SH-SY5Y (cell line): Measurements from ENCODE around the gene CACTIN.

Experiments
- GATA2 ChIP-seq: IDR thresholded peaks from 2 replicates; pipeline ENCODE4 v1.6.1; 2011; ENCODE audit warnings: mild to moderate bottlenecking, low read depth, low read length
- GATA3 ChIP-seq: IDR thresholded peaks from 2 replicates; pipeline ENCODE4 v1.6.1; 2011; ENCODE audit warnings: low read depth, mild to moderate bottlenecking, low read length, moderate library complexity

GRCh38 chr19:3573162-3573857, 53.3 kb downstream of the CACTIN start:
- no peak for TF ChIP-seq GATA2
- no peak for TF ChIP-seq GATA3
